Tibial nerve (tissue), 4 donors: ENCODE data around the gene TNK2. TPM values are rescaled to one million over a fixed set of nuclear protein-coding genes. Genes with fewer than 3 reads are reported as not detected.
"Not testable (repeated sequence)": the region's sequence is repeated elsewhere in the genome, so short reads cannot be mapped to it uniquely, and the experiment has no call there.

ENCODE experiments used
- DNase-seq, 2 donors: peaks; one replicate each; pipeline ENCODE4 v3.0.0-alpha.2; 2019; ENCODE audit warnings: low spot score in 2 of 2
- H3K27ac ChIP-seq, 4 donors: fragments of 200-600 bp; sonication (generic) in 3 of 4; one replicate each; pipeline ENCODE4 v1.5.1; 2017 to 2019; ENCODE audit warnings: mild to moderate bottlenecking in 1 of 4
- H3K27me3 ChIP-seq, 2 donors: fragments of 200-600 bp; sonication (generic) in 1 of 2; one replicate each; pipeline versions ENCODE4 v1.5.1 to v1.6.0; 2017 to 2019
- H3K36me3 ChIP-seq, 3 donors: fragments of 200-600 bp; sonication (generic); one replicate each; pipeline ENCODE4 v1.5.1; 2018 to 2019
- H3K4me1 ChIP-seq, 4 donors: fragments of 200-600 bp; sonication (generic) in 3 of 4; one replicate each; pipeline ENCODE4 v1.5.1; 2017 to 2019
- H3K4me3 ChIP-seq, 4 donors: fragments of 200-600 bp; sonication (generic) in 3 of 4; one replicate each; pipeline ENCODE4 v1.5.1; 2017 to 2019; ENCODE audit warnings: mild to moderate bottlenecking in 1 of 4, moderate library complexity in 1 of 4
- H3K9me3 ChIP-seq, 4 donors: fragments of 200-600 bp; sonication (generic) in 3 of 4; one replicate each; pipeline ENCODE4 v1.5.1; 2017 to 2019
- EP300 ChIP-seq, 2 donors: sonication (generic); formaldehyde crosslinking; IDR thresholded peaks; one replicate each; pipeline ENCODE4 v1.6.1; 2017; ENCODE audit warnings: antibody characterized with exemption in 2 of 2, mild to moderate bottlenecking in 1 of 2
- POLR2A ChIP-seq, 2 donors: fragments of 450-650 bp; IDR thresholded peaks; one replicate each; pipeline ENCODE4 v1.6.1; 2017; ENCODE audit warnings: antibody characterized with exemption in 2 of 2, mild to moderate bottlenecking in 2 of 2, moderate library complexity in 2 of 2
- WGBS, 2 donors: methylation state at CpG; one replicate each; pipeline ENCODE4 v1.1.5; 2018; 5-methylcytosine and 5-hydroxymethylcytosine counted together
- total RNA-seq, 4 donors: library from RNA; depleted of rRNA; stranded (reverse); fragments of >200 nt; gene quantifications; one replicate each; pipeline ENCODE4 v1.1.0, GENCODE V29; 2016
- TF ChIP-seq, protein P1 (sequence below), 5 experiments: fragments of 200-600 bp in 3 of 5; fragments of 450-650 bp in 2 of 5; sonication (generic) in 3 of 5; IDR thresholded peaks; one replicate each; pipeline ENCODE4 v1.5.1; 2016 to 2019; ENCODE audit warnings: antibody characterized with exemption in 5 of 5, mild to moderate bottlenecking in 3 of 5, moderate library complexity in 2 of 5

The TNK2 gene
- total RNA-seq, 4 donors from 2014 or later = 22.2 to 81.9 (median 34.0) TPM

DNA sequence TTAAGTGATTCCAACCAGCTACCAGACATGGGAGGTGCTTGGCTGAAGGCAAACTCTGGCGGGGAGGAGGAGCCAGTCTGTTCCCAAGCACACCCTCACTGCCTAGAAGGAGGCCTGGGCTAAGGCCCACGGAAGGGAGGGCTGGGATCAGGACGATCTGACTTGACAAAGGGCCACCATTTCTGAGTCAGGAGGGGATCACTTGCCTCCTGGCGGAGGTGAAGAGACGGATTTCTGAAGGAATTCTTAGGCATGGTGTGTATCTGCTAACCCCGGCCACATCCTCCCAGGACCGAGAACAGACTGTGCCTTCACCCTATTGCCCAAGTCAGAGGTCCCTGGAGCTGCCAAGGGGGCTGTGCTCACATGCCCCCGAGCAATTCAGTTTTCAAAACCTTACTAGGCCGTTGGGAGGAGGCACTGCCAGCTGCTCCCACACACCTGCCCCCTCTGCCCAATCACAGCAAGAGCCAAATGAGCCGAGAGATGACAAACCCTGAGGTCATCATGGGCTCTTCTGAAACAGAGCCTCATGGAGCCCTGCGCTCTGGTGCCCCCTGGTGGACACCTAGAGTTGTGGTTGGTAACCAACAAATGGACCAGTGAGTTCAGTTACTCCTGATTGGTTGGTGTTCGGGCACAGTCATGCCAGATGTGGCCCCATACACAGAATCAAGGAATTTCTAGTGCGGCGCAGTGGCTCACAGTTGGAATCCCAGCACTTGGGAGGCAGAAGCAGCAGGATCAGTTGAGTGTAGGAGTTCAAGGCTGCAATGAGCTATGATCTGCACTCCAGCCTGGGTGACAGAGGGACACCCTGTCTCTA lies 6.5 kb upstream of the TNK2 start:
- TF ChIP-seq EP300 (IDR thresholded peaks at IDR 0.05) (peak; percentile 29 to 79), POLR2A (IDR thresholded peaks at IDR 0.05) (peak in 1 of 2 donors; percentile 33)
- TF ChIP-seq, protein P1, sequence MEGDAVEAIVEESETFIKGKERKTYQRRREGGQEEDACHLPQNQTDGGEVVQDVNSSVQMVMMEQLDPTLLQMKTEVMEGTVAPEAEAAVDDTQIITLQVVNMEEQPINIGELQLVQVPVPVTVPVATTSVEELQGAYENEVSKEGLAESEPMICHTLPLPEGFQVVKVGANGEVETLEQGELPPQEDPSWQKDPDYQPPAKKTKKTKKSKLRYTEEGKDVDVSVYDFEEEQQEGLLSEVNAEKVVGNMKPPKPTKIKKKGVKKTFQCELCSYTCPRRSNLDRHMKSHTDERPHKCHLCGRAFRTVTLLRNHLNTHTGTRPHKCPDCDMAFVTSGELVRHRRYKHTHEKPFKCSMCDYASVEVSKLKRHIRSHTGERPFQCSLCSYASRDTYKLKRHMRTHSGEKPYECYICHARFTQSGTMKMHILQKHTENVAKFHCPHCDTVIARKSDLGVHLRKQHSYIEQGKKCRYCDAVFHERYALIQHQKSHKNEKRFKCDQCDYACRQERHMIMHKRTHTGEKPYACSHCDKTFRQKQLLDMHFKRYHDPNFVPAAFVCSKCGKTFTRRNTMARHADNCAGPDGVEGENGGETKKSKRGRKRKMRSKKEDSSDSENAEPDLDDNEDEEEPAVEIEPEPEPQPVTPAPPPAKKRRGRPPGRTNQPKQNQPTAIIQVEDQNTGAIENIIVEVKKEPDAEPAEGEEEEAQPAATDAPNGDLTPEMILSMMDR (IDR thresholded peaks at IDR 0.05) = peak; percentile 91 to 97 (median 95)
- H3K36me3 ChIP-seq = no peaks in the 10 kb centered on the region
- peak overlapping the region in 1 of 4 donors; percentile 11 for H3K4me3 ChIP-seq
- H3K27me3 ChIP-seq = no peaks in the 10 kb centered on the region
- no peaks in the 10 kb centered on the region for H3K9me3 ChIP-seq
- H3K4me1 ChIP-seq = peaks cover 0 to 22% (median 4%) of the 10 kb centered on the region in 4 donors
- peak; percentile 80 to 83 for DNase-seq
- peak overlapping the region; percentile 63 to 96 (median 76) for H3K27ac ChIP-seq
- 17 to 23% methylated on average over 12 to 13 of the region's 14 CpGs for WGBS, 2 donors

DNA sequence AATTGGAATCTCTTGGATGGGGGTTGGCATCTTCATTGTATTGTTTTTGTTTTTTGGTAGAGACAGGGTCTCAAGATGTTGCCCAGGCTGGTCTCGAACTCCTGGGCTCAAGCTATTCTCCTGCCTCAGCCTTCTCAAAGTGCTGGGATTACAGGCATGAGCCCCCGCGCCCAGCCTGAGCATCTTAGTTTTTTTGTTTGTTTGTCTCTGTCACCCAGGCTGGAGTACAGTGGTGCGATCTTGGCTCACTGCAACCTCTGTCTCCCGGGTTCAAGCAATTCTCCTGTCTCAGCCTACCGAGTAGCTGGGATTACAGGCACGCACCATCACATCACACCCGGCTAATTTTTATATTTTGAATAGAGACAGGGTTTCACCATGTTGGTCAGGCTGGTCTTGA lies 5.8 kb upstream of the TNK2 start:
- Histone ChIP-seq H3K27ac (peak overlapping the region; percentile 63 to 96 (median 76)), H3K4me1 (peaks cover 0 to 24% (median 5%) of the 10 kb centered on the region in 4 donors)
- not testable (repeated sequence) for H3K27me3 ChIP-seq, H3K9me3 ChIP-seq, DNase-seq, H3K4me3 ChIP-seq, H3K36me3 ChIP-seq
- WGBS, 2 donors = 89 to 94% methylated on average over 8 of the region's 8 CpGs

DNA sequence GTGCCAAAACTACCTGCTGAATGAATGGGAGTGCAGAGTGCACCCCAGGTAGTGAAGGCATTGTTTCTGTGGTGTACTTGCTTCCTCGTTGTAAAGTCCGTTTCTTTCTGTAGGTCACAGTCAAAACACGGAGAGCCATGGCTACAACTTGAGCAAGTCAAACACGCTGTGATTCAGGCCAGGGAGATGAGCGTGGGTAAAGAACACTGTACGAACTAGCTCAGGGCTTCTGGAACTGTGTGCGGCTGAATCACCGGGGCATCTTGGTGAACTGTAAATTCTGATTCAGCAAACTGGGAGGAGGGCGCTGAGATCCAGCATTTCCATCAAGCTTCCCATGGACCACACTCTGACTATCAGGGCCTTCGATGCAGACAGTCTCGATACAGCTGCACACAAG lies 5.0 kb upstream of the TNK2 start:
- WGBS, 2 donors = 90% methylated on average over 11 of the region's 11 CpGs
- DNase-seq = no peak
- no peak overlapping the region for H3K4me3 ChIP-seq
- H3K9me3 ChIP-seq = no peaks in the 10 kb centered on the region
- TF ChIP-seq POLR2A (IDR thresholded peaks at IDR 0.05) (no peak), EP300 (IDR thresholded peaks at IDR 0.05) (no peak)
- TF ChIP-seq, protein P1 (IDR thresholded peaks at IDR 0.05) = no peak
- peaks cover 0 to 30% (median 9%) of the 10 kb centered on the region in 4 donors for H3K4me1 ChIP-seq
- no peak overlapping the region for H3K27ac ChIP-seq
- no peaks in the 10 kb centered on the region for H3K27me3 ChIP-seq
- no peaks in the 10 kb centered on the region for H3K36me3 ChIP-seq

DNA sequence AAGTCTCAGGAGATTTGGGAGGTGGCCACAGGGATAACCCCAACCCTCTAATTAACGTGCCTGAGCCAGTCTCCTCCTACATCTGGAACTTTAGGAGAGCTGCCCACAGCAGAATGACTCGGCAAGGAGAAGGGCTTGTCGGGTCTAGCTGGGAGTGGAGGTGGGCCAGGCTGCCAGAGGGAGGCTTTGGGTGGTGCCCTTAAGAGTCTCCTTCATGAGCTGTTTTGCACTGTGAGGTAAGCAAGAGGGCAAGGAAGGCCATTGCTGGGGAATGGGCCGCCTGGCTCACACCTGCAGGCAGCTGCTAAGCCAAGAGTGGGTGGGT lies 3.6 kb upstream of the TNK2 start:
- DNase-seq = no peak
- peaks cover 0 to 45% (median 19%) of the 10 kb centered on the region in 4 donors for H3K4me1 ChIP-seq
- H3K27me3 ChIP-seq = no peaks in the 10 kb centered on the region
- TF ChIP-seq, protein P1 (IDR thresholded peaks at IDR 0.05) = no peak
- TF ChIP-seq POLR2A (IDR thresholded peaks at IDR 0.05) (no peak), EP300 (IDR thresholded peaks at IDR 0.05) (no peak)
- no peaks in the 10 kb centered on the region for H3K9me3 ChIP-seq
- H3K27ac ChIP-seq = no peak overlapping the region
- 60 to 61% methylated on average over 4 of the region's 4 CpGs for WGBS, 2 donors
- H3K4me3 ChIP-seq = no peak overlapping the region
- H3K36me3 ChIP-seq = no peaks in the 10 kb centered on the region

DNA sequence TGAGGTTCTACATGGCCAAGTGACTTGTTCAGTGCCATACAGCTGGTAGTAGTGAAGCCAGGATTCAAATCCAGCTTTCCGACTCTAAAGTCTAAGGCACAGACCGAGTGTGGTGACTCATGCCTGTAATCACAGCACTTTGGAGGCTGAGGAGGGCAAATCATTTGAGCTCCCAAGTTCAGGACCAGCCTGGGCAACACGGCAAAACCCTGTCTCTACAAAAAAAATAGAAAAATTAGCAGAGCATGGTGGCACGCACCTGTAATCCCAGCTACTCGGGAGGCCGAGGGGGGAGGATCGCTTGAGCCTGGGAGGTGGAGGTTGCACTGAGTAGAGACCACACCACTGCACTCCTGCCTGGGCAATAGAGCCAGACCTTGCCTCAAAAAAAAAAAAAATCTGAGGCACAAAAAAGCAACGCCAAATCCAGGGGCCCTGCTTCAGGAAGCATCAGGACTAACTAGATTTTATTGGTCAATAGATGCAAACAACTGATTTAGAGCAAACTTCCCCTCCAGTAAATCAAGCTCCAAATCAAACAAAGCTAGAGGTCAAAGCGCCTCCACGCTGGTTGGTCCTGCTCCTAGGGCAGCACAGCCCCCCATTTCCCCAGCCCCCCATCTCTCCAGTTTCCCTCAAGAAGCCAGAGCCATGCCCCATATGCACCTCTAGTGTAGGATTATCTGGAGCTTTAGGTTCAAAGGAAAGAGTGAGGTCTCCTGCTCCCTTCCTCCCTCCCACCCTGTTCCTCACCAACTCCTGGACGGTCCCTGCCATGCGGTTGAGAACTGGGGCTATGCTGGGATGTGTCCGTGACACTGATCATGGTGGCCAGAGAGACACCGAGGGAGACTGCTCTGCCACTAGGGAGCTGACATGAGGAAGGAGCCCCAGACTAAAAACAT lies 2.9 kb upstream of the TNK2 start:
- WGBS, 2 donors = 87 to 90% methylated on average over 14 of the region's 14 CpGs
- Histone ChIP-seq H3K9me3 (no peaks in the 10 kb centered on the region), H3K27me3 (no peaks in the 10 kb centered on the region), H3K36me3 (no peaks in the 10 kb centered on the region), H3K4me3 (no peak overlapping the region), H3K27ac (no peak overlapping the region), H3K4me1 (peaks cover 0 to 51% (median 21%) of the 10 kb centered on the region in 4 donors)
- no peak for DNase-seq
- TF ChIP-seq EP300 (IDR thresholded peaks at IDR 0.05) = no peak
- TF ChIP-seq, protein P1 (IDR thresholded peaks at IDR 0.05) = no peak
- TF ChIP-seq POLR2A (IDR thresholded peaks at IDR 0.05) = no peak
